ENCODE data around the gene RAB36. TPM values are rescaled to one million over a fixed set of nuclear protein-coding genes. Genes with fewer than 3 reads are reported as not detected.
A peak's percentile ranks its signal among the peaks of the same experiment; 100 is the strongest.

RAB36 gene
- total and polyA plus RNA-seq, 2 donors (not counting 1 experiment from before 2014, with no cell fraction given), result 1.1 to 3.3 TPM

- H4K20me1 ChIP-seq (ENCODE audit: control insufficient read depth, insufficient read depth, low read length, poor library complexity, severe bottlenecking), result no peaks in the 10 kb centered on the region
- intact Hi-C loops (cut with micrococcal nuclease), result no loop called here
- POLR2A ChIA-PET, result no interaction called here
These were observed 6.5 kb downstream of the RAB36 start for GRCh38 chr22:23151827-23152226.

More at GRCh38 chr22:23151827-23152226, 6.5 kb downstream of the RAB36 start:
- Histone ChIP-seq H3K79me2 (ENCODE audit: control insufficient read depth, insufficient read depth, low read length) (no peaks in the 10 kb centered on the region), H3K27me3 (replicated peaks in 1 of 4; ENCODE audit: control extremely low read depth in 1 of 4, control insufficient read depth in 3 of 4, insufficient read depth in 4 of 4, low read length in 3 of 4) (no peaks in the 10 kb centered on the region), H3K4me2 (replicated peaks; ENCODE audit: low read depth, low read length, poor library complexity, severe bottlenecking) (peak overlapping the region; percentile 66), H3K9ac (ENCODE audit: low read length) (no peak overlapping the region), H3K36me3 (replicated peaks in 1 of 2; ENCODE audit: control extremely low read depth in 1 of 2, control insufficient read depth in 1 of 2, extremely low read depth in 1 of 2, insufficient read depth in 2 of 2, low read length in 1 of 2) (no peaks in the 10 kb centered on the region), H3K4me3 (ENCODE audit: control extremely low read depth in 1 of 5, extremely low read depth in 1 of 5, insufficient read depth in 1 of 5, low read depth in 2 of 5, low read length in 4 of 5) (no peak overlapping the region), H2AFZ (ENCODE audit: insufficient read depth, low read depth, low read length, poor library complexity, severe bottlenecking) (no peak overlapping the region), H3K9me3 (ENCODE audit: control extremely low read depth in 1 of 3, control insufficient read depth in 2 of 3, insufficient read depth in 1 of 3, low read length in 2 of 3) (no peaks in the 10 kb centered on the region), H3K27ac (ENCODE audit: low read length in 2 of 2) (no peak overlapping the region), H3K4me1 (ENCODE audit: control insufficient read depth in 2 of 2, insufficient read depth in 2 of 2, low read length in 2 of 2) (peaks cover 16 to 23% of the 10 kb centered on the region in 2 donors)
- Mint-ChIP-seq H3K9me3 (ENCODE audit: insufficient read depth) (no peaks in the 10 kb centered on the region), H3K27ac (peak overlapping the region; percentile 10), H3K4me3 (no peak overlapping the region), H3K4me1 (peaks cover 29% of the 10 kb centered on the region), H3K27me3 (no peaks in the 10 kb centered on the region)
- CTCF ChIA-PET, result interaction anchor here (0.5 to 1.9 kb wide), 2 partner anchors 27 to 130 kb away, joined by 3 to 9 read pairs; no protein-coding TSS in a partner anchor
- WGBS (ENCODE audit: insufficient coverage), result 95% methylated on average over 14 of the region's 16 CpGs
- TF ChIP-seq EZH2 (IDR thresholded peaks at IDR 0.05; ENCODE audit: borderline replicate concordance, insufficient read depth, low read depth, low read length, poor library complexity, severe bottlenecking), result no peak
- TF ChIP-seq, protein P1, sequence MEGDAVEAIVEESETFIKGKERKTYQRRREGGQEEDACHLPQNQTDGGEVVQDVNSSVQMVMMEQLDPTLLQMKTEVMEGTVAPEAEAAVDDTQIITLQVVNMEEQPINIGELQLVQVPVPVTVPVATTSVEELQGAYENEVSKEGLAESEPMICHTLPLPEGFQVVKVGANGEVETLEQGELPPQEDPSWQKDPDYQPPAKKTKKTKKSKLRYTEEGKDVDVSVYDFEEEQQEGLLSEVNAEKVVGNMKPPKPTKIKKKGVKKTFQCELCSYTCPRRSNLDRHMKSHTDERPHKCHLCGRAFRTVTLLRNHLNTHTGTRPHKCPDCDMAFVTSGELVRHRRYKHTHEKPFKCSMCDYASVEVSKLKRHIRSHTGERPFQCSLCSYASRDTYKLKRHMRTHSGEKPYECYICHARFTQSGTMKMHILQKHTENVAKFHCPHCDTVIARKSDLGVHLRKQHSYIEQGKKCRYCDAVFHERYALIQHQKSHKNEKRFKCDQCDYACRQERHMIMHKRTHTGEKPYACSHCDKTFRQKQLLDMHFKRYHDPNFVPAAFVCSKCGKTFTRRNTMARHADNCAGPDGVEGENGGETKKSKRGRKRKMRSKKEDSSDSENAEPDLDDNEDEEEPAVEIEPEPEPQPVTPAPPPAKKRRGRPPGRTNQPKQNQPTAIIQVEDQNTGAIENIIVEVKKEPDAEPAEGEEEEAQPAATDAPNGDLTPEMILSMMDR (IDR thresholded peaks at IDR 0.05), result no peak
- DNase-seq (no peak), ATAC-seq (ENCODE audit: low read depth) (no peak)

Measured in B cell (primary cell).